ENCODE measurements around the gene CCL22. TPM values are rescaled to one million over a fixed set of nuclear protein-coding genes. Genes with fewer than 3 reads are reported as not detected.

The CCL22 gene
- total and polyA plus RNA-seq, 5 experiments from 2014 or later = 6.5 TPM; not detected in 3

DNA sequence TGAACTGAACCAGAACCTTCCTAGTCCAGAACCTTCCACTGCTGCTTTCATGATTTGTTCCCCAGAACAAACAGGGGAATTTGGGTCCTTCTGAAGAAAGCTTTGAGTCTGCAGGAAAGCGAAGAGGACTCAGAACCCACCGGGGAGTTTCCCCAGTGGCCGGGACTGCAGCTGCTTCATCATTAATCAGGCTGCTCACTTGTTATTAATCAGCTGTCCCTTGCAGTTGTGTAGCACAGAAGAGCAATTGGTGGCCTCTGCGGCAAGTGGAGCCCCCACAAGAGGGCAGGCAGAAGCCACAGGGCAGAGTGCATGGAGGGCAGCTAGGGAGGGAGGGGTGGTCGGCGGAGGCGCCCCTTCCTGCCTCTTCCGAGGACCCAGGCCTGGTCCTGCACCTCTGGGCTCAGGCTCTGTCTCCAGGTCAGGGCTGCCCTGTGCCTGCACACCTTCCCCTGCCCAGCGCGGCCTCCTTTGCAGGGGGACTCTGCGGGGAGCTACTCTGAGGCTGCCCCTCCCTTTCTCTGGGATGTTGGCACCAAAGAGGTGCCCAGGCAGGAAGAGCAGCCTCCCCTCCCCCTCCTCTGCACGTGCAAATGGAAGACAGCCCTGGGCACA lies 52.9 kb downstream of the CCL22 start:
- ATAC-seq (no peak), DNase-seq (no peak)
- H3K27me3 Mint-ChIP-seq = peaks cover 0 to 2% (median 0%) of the 10 kb centered on the region in 5 donors
- H3K4me1 Mint-ChIP-seq = peaks cover 0 to 16% (median 7%) of the 10 kb centered on the region in 4 donors
- H3K36me3 Mint-ChIP-seq = no peaks in the 10 kb centered on the region
- no peaks in the 10 kb centered on the region for H3K9me3 Mint-ChIP-seq
- H3K4me3 Mint-ChIP-seq = no peak overlapping the region
- POLR2A ChIA-PET = interaction anchor here (0.6 kb wide), 1 partner anchor 106 kb away, joined by 3 read pairs; no protein-coding TSS in a partner anchor
- H3K27ac Mint-ChIP-seq = no peak overlapping the region

DNA sequence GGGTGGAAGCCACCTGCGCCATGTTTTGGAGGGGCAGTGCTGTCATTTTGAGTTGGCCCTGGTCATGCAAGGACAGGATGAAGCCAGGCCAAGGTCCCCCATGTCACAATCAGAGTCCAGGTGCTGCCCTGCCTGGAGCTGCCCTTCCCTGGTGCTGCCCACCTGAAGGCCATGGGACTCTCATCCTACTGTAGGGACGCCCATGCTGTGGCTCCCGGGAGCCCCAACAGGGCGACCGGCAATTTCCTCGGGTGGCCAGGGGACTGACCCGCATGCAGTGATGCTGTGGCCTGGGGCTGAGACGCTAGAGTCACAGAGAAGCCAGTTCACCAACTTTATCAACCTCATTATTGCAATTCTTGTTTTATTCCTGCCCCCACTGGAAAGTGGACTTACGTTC lies 54.0 kb downstream of the CCL22 start:
- no peak overlapping the region for H3K4me3 Mint-ChIP-seq
- ATAC-seq (no peak), DNase-seq (no peak)
- POLR2A ChIA-PET = no interaction called here
- peaks cover 5 to 23% (median 16%) of the 10 kb centered on the region in 4 donors for H3K4me1 Mint-ChIP-seq
- peaks cover 0 to 2% (median 0%) of the 10 kb centered on the region in 5 donors for H3K27me3 Mint-ChIP-seq
- no peak overlapping the region for H3K27ac Mint-ChIP-seq
- no peaks in the 10 kb centered on the region for H3K36me3 Mint-ChIP-seq
- no peaks in the 10 kb centered on the region for H3K9me3 Mint-ChIP-seq

GRCh38 chr16:57413301-57413730 lies 54.7 kb downstream of the CCL22 start:
- Mint-ChIP-seq H3K4me3 (no peak overlapping the region), H3K4me1 (peaks cover 8 to 27% (median 21%) of the 10 kb centered on the region in 4 donors), H3K36me3 (no peaks in the 10 kb centered on the region), H3K27ac (peak overlapping the region in 4 of 10 donors; percentile 28 to 56 (median 50)), H3K9me3 (no peaks in the 10 kb centered on the region), H3K27me3 (peaks cover 0 to 2% (median 0%) of the 10 kb centered on the region in 5 donors)
- ATAC-seq = peak in 1 of 2 donors; percentile 13
- no peak for DNase-seq
- POLR2A ChIA-PET = no interaction called here

- POLR2A ChIA-PET = no interaction called here
- H3K9me3 Mint-ChIP-seq = no peaks in the 10 kb centered on the region
- DNase-seq (no peak), ATAC-seq (no peak)
- peak overlapping the region in 3 of 10 donors; percentile 28 to 56 (median 51) for H3K27ac Mint-ChIP-seq
- no peaks in the 10 kb centered on the region for H3K36me3 Mint-ChIP-seq
- peaks cover 10 to 30% (median 25%) of the 10 kb centered on the region in 4 donors for H3K4me1 Mint-ChIP-seq
- H3K4me3 Mint-ChIP-seq = no peak overlapping the region
- peaks cover 0 to 2% (median 0%) of the 10 kb centered on the region in 5 donors for H3K27me3 Mint-ChIP-seq
These were observed 55.1 kb downstream of the CCL22 start for GRCh38 chr16:57413733-57414132.

Other genes starting within 250 kb of the CCL22 start
- gene PSME3IP1, start 172.7 kb upstream of the CCL22 start, total RNA-seq = 100 to 1,000 TPM; 137 to 158 TPM
- 10 to 100 TPM; 66.0 to 81.4 (median 67.1) TPM for gene PSME3IP1, start 172.7 kb upstream of the CCL22 start, polyA plus RNA-seq
- 10 to 100 TPM; 25.9 to 32.6 TPM for gene RSPRY1, start 172.5 kb upstream of the CCL22 start, total RNA-seq
- gene RSPRY1, start 172.5 kb upstream of the CCL22 start, polyA plus RNA-seq = 10 to 100 TPM; 28.4 to 34.6 (median 29.3) TPM
- 10 to 100 TPM; 58.0 to 61.3 TPM for gene ARL2BP, start 113.5 kb upstream of the CCL22 start, total RNA-seq
- gene ARL2BP, start 113.5 kb upstream of the CCL22 start, polyA plus RNA-seq = 100 to 1,000 TPM; 148 to 154 (median 153) TPM
- gene PLLP, start 74.1 kb upstream of the CCL22 start, total RNA-seq = 1 to 10 TPM; 3.5 to 4.2 TPM
- 1 to 10 TPM; 4.9 to 8.8 (median 6.3) TPM for gene PLLP, start 74.1 kb upstream of the CCL22 start, polyA plus RNA-seq
- gene CX3CL1, start 13.7 kb downstream of the CCL22 start, total RNA-seq = not detected
- not detected for gene CX3CL1, start 13.7 kb downstream of the CCL22 start, polyA plus RNA-seq
- gene CCL17, start 46.0 kb downstream of the CCL22 start, total RNA-seq = not detected
- gene CCL17, start 46.0 kb downstream of the CCL22 start, polyA plus RNA-seq = not detected
- gene CIAPIN1, start 88.6 kb downstream of the CCL22 start, total RNA-seq = 10 to 100 TPM; 37.2 to 44.3 TPM
- 100 to 1,000 TPM in 2 of 3 donors, 10 to 100 TPM in 1; 81.1 to 143 (median 108) TPM for gene CIAPIN1, start 88.6 kb downstream of the CCL22 start, polyA plus RNA-seq
- gene COQ9, start 88.7 kb downstream of the CCL22 start, total RNA-seq = 10 to 100 TPM; 35.8 to 38.3 TPM
- 10 to 100 TPM; 22.8 to 59.0 (median 29.7) TPM for gene COQ9, start 88.7 kb downstream of the CCL22 start, polyA plus RNA-seq
- gene POLR2C, start 103.9 kb downstream of the CCL22 start, total RNA-seq = 100 to 1,000 TPM; 103 to 104 TPM
- 10 to 100 TPM; 46.7 to 48.6 (median 47.4) TPM for gene POLR2C, start 103.9 kb downstream of the CCL22 start, polyA plus RNA-seq
- gene DOK4, start 127.7 kb downstream of the CCL22 start, total RNA-seq = 1 to 10 TPM; 3.9 to 4.8 TPM
- 1 to 10 TPM; 1.8 to 4.7 (median 3.1) TPM for gene DOK4, start 127.7 kb downstream of the CCL22 start, polyA plus RNA-seq
- 1 to 10 TPM; 7.0 to 9.7 TPM for gene CCDC102A, start 177.8 kb downstream of the CCL22 start, total RNA-seq
- gene CCDC102A, start 177.8 kb downstream of the CCL22 start, polyA plus RNA-seq = 10 to 100 TPM in 1 of 3 donors, 1 to 10 TPM in 2; 7.8 to 17.0 (median 9.2) TPM
- 1 to 10 TPM in 1 of 2 experiments, under 1 TPM in 1; 0.60 to 1.1 TPM for gene ADGRG5, start 183.9 kb downstream of the CCL22 start, total RNA-seq
- gene ADGRG5, start 183.9 kb downstream of the CCL22 start, polyA plus RNA-seq = 10 to 100 TPM in 1 of 3 donors, 1 to 10 TPM in 2; 2.5 to 12.8 (median 4.4) TPM